Activated CD4-positive, CD25-positive, alpha-beta regulatory T cell treated with anti-CD3 and anti-CD28 coated beads, Interleukin-2, amount 50 U/mL, for 16 hours (primary cell): ENCODE data around the gene CCDC59.
"Not testable (repeated sequence)": the region's sequence is repeated elsewhere in the genome, so short reads cannot be mapped to it uniquely, and the experiment has no call there.

Experiments
- DNase-seq: peaks from one replicate; pipeline ENCODE4 v3.0.0-alpha.2; 2020; ENCODE audit warnings: low read depth, low spot score

The CCDC59 gene

GRCh38 chr12:82358200-82359114 is at the start of gene CCDC59, which contains the start of gene METTL25:
CCDC59 (minus strand) TSS chr12:82358387; CDS start chr12:82358376, 11 bp downstream.
METTL25 (plus strand) TSS chr12:82358529; CDS start chr12:82358566, 37 bp downstream.
- DNase-seq = peak; percentile 99

GRCh38 chr12:82407481-82407880 is 49.3 kb upstream of the CCDC59 start:
- DNase-seq = no peak

- no peak for DNase-seq
Measured at GRCh38 chr12:82406651-82407050, 48.5 kb upstream of the CCDC59 start.

- no peak for DNase-seq
Measured at GRCh38 chr12:82400819-82401218, 42.6 kb upstream of the CCDC59 start.

- no peak for DNase-seq
Measured at GRCh38 chr12:82398879-82399278, 40.7 kb upstream of the CCDC59 start.

- DNase-seq = no peak
Measured at GRCh38 chr12:82383930-82384552, 25.9 kb upstream of the CCDC59 start.

- no peak for DNase-seq
Measured at GRCh38 chr12:82378997-82379396, 20.8 kb upstream of the CCDC59 start.

- no peak for DNase-seq
Measured at GRCh38 chr12:82375201-82375600, 17.0 kb upstream of the CCDC59 start.

GRCh38 chr12:82366197-82366596 is 8.0 kb upstream of the CCDC59 start:
- no peak for DNase-seq

- DNase-seq = no peak
Measured at GRCh38 chr12:82363990-82364389, 5.8 kb upstream of the CCDC59 start.

- no peak for DNase-seq
Measured at GRCh38 chr12:82361461-82361915, 3.3 kb upstream of the CCDC59 start.

GRCh38 chr12:82360834-82361233 is 2.6 kb upstream of the CCDC59 start:
- DNase-seq = not testable (repeated sequence)

GRCh38 chr12:82359115-82359478 is 910 bp upstream of the CCDC59 start:
- DNase-seq = no peak

GRCh38 chr12:82357845-82358199 is 365 bp downstream of the CCDC59 start:
- no peak for DNase-seq

- no peak for DNase-seq
Measured at GRCh38 chr12:82357340-82357739, 847 bp downstream of the CCDC59 start.

GRCh38 chr12:82351390-82351789 is 6.8 kb downstream of the CCDC59 start:
- no peak for DNase-seq

GRCh38 chr12:82350161-82350560 is 8.0 kb downstream of the CCDC59 start:
- no peak for DNase-seq

GRCh38 chr12:82329508-82329907 is 28.7 kb downstream of the CCDC59 start:
- no peak for DNase-seq

GRCh38 chr12:82327861-82328260 is 30.3 kb downstream of the CCDC59 start:
- no peak for DNase-seq

- no peak for DNase-seq
Measured at GRCh38 chr12:82326905-82327503, 31.2 kb downstream of the CCDC59 start.

- no peak for DNase-seq
Measured at GRCh38 chr12:82325540-82326336, 32.4 kb downstream of the CCDC59 start.

- DNase-seq = no peak
Measured at GRCh38 chr12:82319276-82319675, 38.9 kb downstream of the CCDC59 start.
